ENCODE results near the gene TTLL4.

The TTLL4 gene

GRCh38 chr2:218722876-218723785 is 12.5 kb downstream of the TTLL4 start:
- H3K14ac ChIP-seq (ENCODE audit: low read length in 2 of 2): no peak overlapping the region
- H2BK5ac ChIP-seq (ENCODE audit: low read depth, low read length, poor library complexity, severe bottlenecking): no peak overlapping the region
- H4K91ac ChIP-seq (ENCODE audit: low read length): no peak overlapping the region
- no peak overlapping the region for H3K4me2 ChIP-seq (ENCODE audit: low read length, poor library complexity, severe bottlenecking)
- no peak overlapping the region for H2BK15ac ChIP-seq (ENCODE audit: low read depth, poor library complexity, severe bottlenecking)
- peak; percentile 22 for DNase-seq
- peaks cover 0 to 5% of the 10 kb centered on the region in 2 experiments for H3K36me3 ChIP-seq (ENCODE audit: control insufficient read depth in 1 of 2, insufficient read depth in 2 of 2, low read depth in 1 of 2, low read length in 2 of 2)
- H3K27ac ChIP-seq (ENCODE audit: low read length, poor library complexity, severe bottlenecking): no peak overlapping the region
- H3K9ac ChIP-seq (ENCODE audit: low read length): no peak overlapping the region
- H3K23ac ChIP-seq (ENCODE audit: low read length in 2 of 2): no peak overlapping the region
- H2BK120ac ChIP-seq (ENCODE audit: low read depth, low read length): no peak overlapping the region
- H3K9me3 ChIP-seq (ENCODE audit: control insufficient read depth, low read length): peaks cover 6% of the 10 kb centered on the region
- H4K8ac ChIP-seq (ENCODE audit: low read length): no peak overlapping the region
- H3K18ac ChIP-seq (ENCODE audit: low read depth in 1 of 2, low read length in 2 of 2): no peak overlapping the region
- H3K27me3 ChIP-seq (ENCODE audit: control insufficient read depth in 1 of 2, insufficient read depth in 1 of 2, low read length in 2 of 2): no peaks in the 10 kb centered on the region
- H3K4ac ChIP-seq (ENCODE audit: low read depth in 1 of 2, low read length in 2 of 2): no peak overlapping the region
- H3K4me3 ChIP-seq (ENCODE audit: insufficient read depth in 1 of 2, low read depth in 1 of 2, low read length in 2 of 2): no peak overlapping the region
- no peak overlapping the region for H2BK12ac ChIP-seq (ENCODE audit: low read length in 2 of 2)
- no peaks in the 10 kb centered on the region for H3K4me1 ChIP-seq (ENCODE audit: control insufficient read depth, insufficient read depth, low read depth, low read length)
- WGBS: 36% methylated on average over 1 of the region's 1 CpG
- H2AK5ac ChIP-seq (ENCODE audit: low read length, severe bottlenecking): no peak overlapping the region
- H2AFZ ChIP-seq (ENCODE audit: low read depth, low read length): no peak overlapping the region
- H3K79me1 ChIP-seq (replicated peaks; ENCODE audit: low read length, poor library complexity, severe bottlenecking): peaks cover 12% of the 10 kb centered on the region

- WGBS: 94% methylated on average over 6 of the region's 6 CpGs
Observed at GRCh38 chr2:218726004-218726574, 15.5 kb downstream of the TTLL4 start.

GRCh38 chr2:218727502-218728165 is 17.0 kb downstream of the TTLL4 start:
- no peak overlapping the region for H3K27ac ChIP-seq (ENCODE audit: low read length, poor library complexity, severe bottlenecking)
- H2BK12ac ChIP-seq (ENCODE audit: low read length in 2 of 2): no peak overlapping the region
- H4K8ac ChIP-seq (ENCODE audit: low read length): no peak overlapping the region
- H4K91ac ChIP-seq (ENCODE audit: low read length): no peak overlapping the region
- peaks cover 3 to 4% of the 10 kb centered on the region in 2 experiments for H3K36me3 ChIP-seq (ENCODE audit: control insufficient read depth in 1 of 2, insufficient read depth in 2 of 2, low read depth in 1 of 2, low read length in 2 of 2)
- H3K27me3 ChIP-seq (ENCODE audit: control insufficient read depth in 1 of 2, insufficient read depth in 1 of 2, low read length in 2 of 2): no peaks in the 10 kb centered on the region
- H2BK15ac ChIP-seq (ENCODE audit: low read depth, poor library complexity, severe bottlenecking): no peak overlapping the region
- peak; percentile 24 for DNase-seq
- H3K4ac ChIP-seq (ENCODE audit: low read depth in 1 of 2, low read length in 2 of 2): no peak overlapping the region
- no peak overlapping the region for H3K4me3 ChIP-seq (ENCODE audit: insufficient read depth in 1 of 2, low read depth in 1 of 2, low read length in 2 of 2)
- no peak overlapping the region for H2BK5ac ChIP-seq (ENCODE audit: low read depth, low read length, poor library complexity, severe bottlenecking)
- no peak overlapping the region for H3K9ac ChIP-seq (ENCODE audit: low read length)
- H2AFZ ChIP-seq (ENCODE audit: low read depth, low read length): no peak overlapping the region
- no peak overlapping the region for H3K4me2 ChIP-seq (ENCODE audit: low read length, poor library complexity, severe bottlenecking)
- no peak overlapping the region for H3K23ac ChIP-seq (ENCODE audit: low read length in 2 of 2)
- H3K9me3 ChIP-seq (ENCODE audit: control insufficient read depth, low read length): peaks cover 6% of the 10 kb centered on the region
- H2AK5ac ChIP-seq (ENCODE audit: low read length, severe bottlenecking): no peak overlapping the region
- peaks cover 10% of the 10 kb centered on the region for H3K79me1 ChIP-seq (replicated peaks; ENCODE audit: low read length, poor library complexity, severe bottlenecking)
- H3K4me1 ChIP-seq (ENCODE audit: control insufficient read depth, insufficient read depth, low read depth, low read length): no peaks in the 10 kb centered on the region
- no peak overlapping the region for H2BK120ac ChIP-seq (ENCODE audit: low read depth, low read length)
- 96% methylated on average over 4 of the region's 6 CpGs for WGBS
- no peak overlapping the region for H3K18ac ChIP-seq (ENCODE audit: low read depth in 1 of 2, low read length in 2 of 2)
- no peak overlapping the region for H3K14ac ChIP-seq (ENCODE audit: low read length in 2 of 2)

More at GRCh38 chr2:218726004-218726574, 15.5 kb downstream of the TTLL4 start:
- Histone ChIP-seq H3K14ac (ENCODE audit: low read length in 2 of 2) (no peak overlapping the region), H3K36me3 (ENCODE audit: control insufficient read depth in 1 of 2, insufficient read depth in 2 of 2, low read depth in 1 of 2, low read length in 2 of 2) (peaks cover 3 to 4% of the 10 kb centered on the region in 2 experiments), H3K23ac (ENCODE audit: low read length in 2 of 2) (no peak overlapping the region), H3K27me3 (ENCODE audit: control insufficient read depth in 1 of 2, insufficient read depth in 1 of 2, low read length in 2 of 2) (no peaks in the 10 kb centered on the region), H3K4me3 (ENCODE audit: insufficient read depth in 1 of 2, low read depth in 1 of 2, low read length in 2 of 2) (no peak overlapping the region), H3K27ac (ENCODE audit: low read length, poor library complexity, severe bottlenecking) (no peak overlapping the region), H4K91ac (ENCODE audit: low read length) (no peak overlapping the region), H2BK5ac (ENCODE audit: low read depth, low read length, poor library complexity, severe bottlenecking) (no peak overlapping the region), H2BK120ac (ENCODE audit: low read depth, low read length) (no peak overlapping the region), H2BK15ac (ENCODE audit: low read depth, poor library complexity, severe bottlenecking) (no peak overlapping the region), H4K8ac (ENCODE audit: low read length) (no peak overlapping the region), H3K9me3 (ENCODE audit: control insufficient read depth, low read length) (peaks cover 6% of the 10 kb centered on the region), H3K4me1 (ENCODE audit: control insufficient read depth, insufficient read depth, low read depth, low read length) (no peaks in the 10 kb centered on the region), H2AK5ac (ENCODE audit: low read length, severe bottlenecking) (no peak overlapping the region), H3K4me2 (ENCODE audit: low read length, poor library complexity, severe bottlenecking) (no peak overlapping the region), H2BK12ac (ENCODE audit: low read length in 2 of 2) (no peak overlapping the region), H2AFZ (ENCODE audit: low read depth, low read length) (no peak overlapping the region), H3K9ac (ENCODE audit: low read length) (no peak overlapping the region), H3K4ac (ENCODE audit: low read depth in 1 of 2, low read length in 2 of 2) (no peak overlapping the region), H3K18ac (ENCODE audit: low read depth in 1 of 2, low read length in 2 of 2) (no peak overlapping the region), H3K79me1 (replicated peaks; ENCODE audit: low read length, poor library complexity, severe bottlenecking) (peaks cover 10% of the 10 kb centered on the region)
- DNase-seq: no peak

- 100% methylated on average over 2 of the region's 3 CpGs for WGBS
- H3K4me2 ChIP-seq (ENCODE audit: low read length, poor library complexity, severe bottlenecking): no peak overlapping the region
- H3K14ac ChIP-seq (ENCODE audit: low read length in 2 of 2): no peak overlapping the region
- DNase-seq: no peak
- no peak overlapping the region for H3K4ac ChIP-seq (ENCODE audit: low read depth in 1 of 2, low read length in 2 of 2)
- peak overlapping the region; percentile 15 for H3K9ac ChIP-seq (ENCODE audit: low read length)
- no peak overlapping the region for H2AFZ ChIP-seq (ENCODE audit: low read depth, low read length)
- no peak overlapping the region for H3K18ac ChIP-seq (ENCODE audit: low read depth in 1 of 2, low read length in 2 of 2)
- no peak overlapping the region for H2BK15ac ChIP-seq (ENCODE audit: low read depth, poor library complexity, severe bottlenecking)
- no peak overlapping the region for H2BK120ac ChIP-seq (ENCODE audit: low read depth, low read length)
- H3K23ac ChIP-seq (ENCODE audit: low read length in 2 of 2): no peak overlapping the region
- no peak overlapping the region for H3K4me3 ChIP-seq (ENCODE audit: insufficient read depth in 1 of 2, low read depth in 1 of 2, low read length in 2 of 2)
- peak overlapping the region in 1 of 2 experiments; percentile 52 for H2BK12ac ChIP-seq (ENCODE audit: low read length in 2 of 2)
- H3K79me1 ChIP-seq (replicated peaks; ENCODE audit: low read length, poor library complexity, severe bottlenecking): peaks cover 18% of the 10 kb centered on the region
- H2BK5ac ChIP-seq (ENCODE audit: low read depth, low read length, poor library complexity, severe bottlenecking): no peak overlapping the region
- H3K4me1 ChIP-seq (ENCODE audit: control insufficient read depth, insufficient read depth, low read depth, low read length): peaks cover 3% of the 10 kb centered on the region
- no peak overlapping the region for H4K91ac ChIP-seq (ENCODE audit: low read length)
- H2AK5ac ChIP-seq (ENCODE audit: low read length, severe bottlenecking): no peak overlapping the region
- no peaks in the 10 kb centered on the region for H3K27me3 ChIP-seq (ENCODE audit: control insufficient read depth in 1 of 2, insufficient read depth in 1 of 2, low read length in 2 of 2)
- no peak overlapping the region for H4K8ac ChIP-seq (ENCODE audit: low read length)
- peaks cover 6% of the 10 kb centered on the region for H3K9me3 ChIP-seq (ENCODE audit: control insufficient read depth, low read length)
- H3K27ac ChIP-seq (ENCODE audit: low read length, poor library complexity, severe bottlenecking): no peak overlapping the region
- peaks cover 4 to 6% of the 10 kb centered on the region in 2 experiments for H3K36me3 ChIP-seq (ENCODE audit: control insufficient read depth in 1 of 2, insufficient read depth in 2 of 2, low read depth in 1 of 2, low read length in 2 of 2)
Observed at GRCh38 chr2:218729640-218730039, 19.0 kb downstream of the TTLL4 start.
